GM19240 (cell line): Measurements from ENCODE around the gene LIN9.

Experiments used
- DNase-seq: peaks from one replicate; pipeline ENCODE4 v3.0.0; 2011; ENCODE audit warnings: low spot score; ENCODE audit not compliant: insufficient read length

LIN9 gene

GRCh38 chr1:226322986-226323385 is 14.0 kb upstream of the LIN9 start:
- no peak for DNase-seq

- no peak for DNase-seq
Observed at GRCh38 chr1:226320930-226321329, 12.0 kb upstream of the LIN9 start.

- no peak for DNase-seq
Observed at GRCh38 chr1:226318471-226318870, 9.5 kb upstream of the LIN9 start.

- no peak for DNase-seq
Observed at GRCh38 chr1:226314055-226314454, 5.1 kb upstream of the LIN9 start.

DNA sequence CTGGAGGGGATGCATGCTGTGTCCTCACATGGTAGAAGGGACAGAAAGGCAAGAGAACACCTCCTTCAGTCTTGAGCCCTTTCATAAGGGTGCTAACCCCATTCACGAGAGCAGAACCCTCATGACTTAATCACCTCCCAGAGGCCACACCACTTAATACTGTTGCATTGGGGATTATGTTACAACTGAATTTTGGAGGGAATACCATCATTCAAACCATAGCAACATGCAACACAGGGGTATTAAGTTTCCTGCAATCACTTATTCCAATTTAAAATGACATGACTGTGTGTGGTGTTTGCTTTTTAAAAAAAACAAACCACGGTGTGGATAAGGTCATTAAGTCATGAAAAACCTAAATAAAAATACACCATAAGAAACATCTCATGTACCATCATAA is 3.1 kb upstream of the LIN9 start:
- no peak for DNase-seq

- DNase-seq: no peak
Observed at GRCh38 chr1:226311376-226311775, 2.4 kb upstream of the LIN9 start.

GRCh38 chr1:226310637-226311195 is 1.8 kb upstream of the LIN9 start:
- DNase-seq: no peak

- DNase-seq: no peak
Observed at GRCh38 chr1:226310245-226310540, 1.2 kb upstream of the LIN9 start.

- DNase-seq: no peak
Observed at GRCh38 chr1:226309398-226310244, 657 bp upstream of the LIN9 start.

DNA sequence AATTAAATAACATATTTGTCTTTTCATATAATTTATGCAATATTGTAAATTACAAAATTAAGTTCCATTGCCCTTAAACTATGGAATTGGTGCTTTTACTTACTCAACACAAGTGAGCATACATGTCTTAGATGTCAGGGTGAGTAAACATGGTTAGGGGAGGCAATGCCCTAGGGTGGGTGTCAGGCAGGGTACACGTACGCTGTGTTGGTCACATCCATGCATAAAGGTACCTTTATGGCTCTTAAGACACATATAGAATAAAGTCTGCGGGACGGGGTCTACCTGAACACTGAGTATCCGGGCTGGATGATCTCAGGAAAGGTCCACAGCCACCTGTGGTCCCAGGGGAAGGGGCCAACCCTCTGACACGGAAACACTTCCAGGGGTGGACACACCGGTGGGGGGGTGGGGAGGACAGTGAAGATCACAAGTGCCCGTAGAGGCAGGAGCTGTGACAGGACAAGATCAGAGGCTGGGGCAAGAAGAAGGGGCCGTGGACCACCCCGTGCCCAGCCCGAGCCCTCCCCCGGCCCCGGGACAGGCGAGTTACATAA is 720 bp downstream of the LIN9 start:
- DNase-seq: no peak

GRCh38 chr1:226306425-226306824 is 2.5 kb downstream of the LIN9 start:
- no peak for DNase-seq

DNA sequence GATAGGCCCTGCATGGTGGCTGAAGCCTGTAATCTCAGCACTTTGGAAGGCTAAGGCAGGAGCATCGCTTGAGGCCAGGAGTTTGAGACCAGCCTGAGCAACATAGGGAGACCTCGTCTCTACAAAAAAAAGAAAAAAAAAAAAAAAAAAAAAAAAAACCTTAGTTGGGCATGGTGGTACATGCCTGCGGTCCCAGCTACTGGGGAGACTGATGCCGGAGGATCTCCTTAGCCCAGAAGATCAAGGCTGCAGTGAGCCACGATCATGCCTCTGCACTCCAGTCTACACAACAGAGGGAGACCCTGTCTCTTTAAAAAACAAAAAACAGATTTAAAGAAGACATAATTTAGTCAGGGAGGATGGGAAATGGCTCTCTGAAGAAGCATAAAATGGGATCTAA is 3.8 kb downstream of the LIN9 start:
- no peak for DNase-seq

- DNase-seq: no peak
Observed at GRCh38 chr1:226304291-226304955, 4.5 kb downstream of the LIN9 start.

DNA sequence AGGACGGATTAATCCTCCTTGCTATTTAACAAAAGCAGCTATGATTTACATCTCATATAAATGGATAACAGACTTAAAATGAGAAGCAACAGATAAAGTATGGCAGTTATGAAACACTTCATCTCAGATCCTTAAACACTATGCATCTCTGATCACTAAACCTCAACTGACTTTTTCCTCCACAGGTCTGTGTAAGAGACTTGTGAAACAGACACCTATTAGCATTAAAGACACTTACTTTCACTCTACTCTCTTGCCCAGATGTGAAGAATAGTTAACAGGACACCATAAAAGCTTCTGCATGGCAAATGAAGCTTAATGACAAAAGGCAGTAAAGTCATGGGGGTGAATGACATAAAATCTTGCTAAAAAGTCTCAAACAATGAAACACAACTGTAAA is 6.2 kb downstream of the LIN9 start:
- no peak for DNase-seq

DNA sequence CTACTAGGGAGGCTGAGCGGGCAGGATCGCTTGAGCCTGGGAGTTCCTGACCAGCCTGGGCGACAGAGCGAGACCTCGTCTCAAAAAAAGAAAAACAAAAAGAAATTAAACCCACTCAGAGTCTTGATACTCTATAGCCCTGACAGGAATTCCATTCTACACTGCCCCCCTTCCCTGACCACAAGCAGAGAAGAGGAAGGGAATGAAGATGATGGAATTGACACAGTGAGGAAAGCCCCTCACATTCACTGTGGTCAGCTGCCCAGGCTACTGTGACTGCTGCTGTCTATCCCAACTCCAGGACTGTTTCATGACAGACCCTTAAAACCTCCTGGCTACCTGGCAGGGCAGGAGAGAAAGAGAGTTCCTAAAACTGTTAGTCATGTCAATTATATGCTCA is 12.1 kb downstream of the LIN9 start:
- no peak for DNase-seq

DNA sequence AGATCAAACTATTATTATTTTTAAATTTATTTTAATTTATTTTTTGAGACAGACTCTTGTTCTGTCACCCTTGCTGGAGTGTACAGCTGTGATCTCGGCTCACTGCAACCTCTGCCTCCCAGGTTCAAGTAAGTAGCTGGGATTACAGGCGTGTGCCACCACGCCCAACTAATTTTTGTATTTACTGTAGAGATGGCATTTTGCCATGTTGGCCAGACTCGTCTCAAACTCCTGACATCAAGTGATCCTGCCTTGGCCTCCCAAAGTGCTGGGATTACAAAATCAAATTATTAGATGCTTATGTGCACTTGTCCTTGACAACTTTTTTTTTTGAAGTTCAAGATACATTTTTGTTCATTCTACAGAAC is 15.4 kb downstream of the LIN9 start:
- no peak for DNase-seq

- DNase-seq: no peak
Observed at GRCh38 chr1:226292874-226293552, 16.0 kb downstream of the LIN9 start.

GRCh38 chr1:226287587-226287986 is 21.4 kb downstream of the LIN9 start:
- DNase-seq: no peak

- no peak for DNase-seq
Observed at GRCh38 chr1:226281058-226281457, 27.9 kb downstream of the LIN9 start.

- DNase-seq: no peak
Observed at GRCh38 chr1:226279498-226279897, 29.5 kb downstream of the LIN9 start.

- DNase-seq: no peak
Observed at GRCh38 chr1:226277897-226278296, 31.1 kb downstream of the LIN9 start.

- no peak for DNase-seq
Observed at GRCh38 chr1:226276987-226277386, 32.0 kb downstream of the LIN9 start.
